Activated T-cell treated with anti-CD3 and anti-CD28 coated beads, Interleukin-2, amount 50 U/mL, for 4 hours (primary cell): ENCODE measurements around the gene ZNF383. TPM values are rescaled to one million over a fixed set of nuclear protein-coding genes. Genes with fewer than 3 reads are reported as not detected.
"Not testable (repeated sequence)": the region's sequence is repeated elsewhere in the genome, so short reads cannot be mapped to it uniquely, and the experiment has no call there.

Experiments
- ATAC-seq, 2 donors: fragments of 200-7000 bp; cut with Tn5 transposase; one replicate each; pipeline ENCODE4 v1.10.0; 2021
- DNase-seq: peaks from one replicate; pipeline ENCODE4 v3.0.0-alpha.2; 2020
- H3K27me3 Mint-ChIP-seq: one replicate; pipeline ENCODE4 v1.8.0; 2021; ENCODE audit warnings: low read depth, mixed read lengths
- H3K36me3 Mint-ChIP-seq: one replicate; pipeline ENCODE4 v1.8.0; 2022; ENCODE audit warnings: mixed read lengths; ENCODE audit not compliant: insufficient read depth
- H3K4me1 Mint-ChIP-seq: one replicate; pipeline ENCODE4 v1.8.0; 2021; ENCODE audit warnings: low read depth, mixed read lengths
- H3K4me3 Mint-ChIP-seq: one replicate; pipeline ENCODE4 v1.8.0; 2021; ENCODE audit warnings: mild to moderate bottlenecking, moderate library complexity, mixed read lengths
- H3K9me3 Mint-ChIP-seq: one replicate; pipeline ENCODE4 v1.8.0; 2021; ENCODE audit warnings: mixed read lengths
- total RNA-seq, 3 donors: library from RNA; stranded (reverse); gene quantifications; one replicate each; pipeline ENCODE4 v1.2.1, GENCODE V29; 2021

The ZNF383 gene
- total RNA-seq, 3 donors from 2014 or later: 5.0 to 7.5 (median 5.4) TPM

DNA sequence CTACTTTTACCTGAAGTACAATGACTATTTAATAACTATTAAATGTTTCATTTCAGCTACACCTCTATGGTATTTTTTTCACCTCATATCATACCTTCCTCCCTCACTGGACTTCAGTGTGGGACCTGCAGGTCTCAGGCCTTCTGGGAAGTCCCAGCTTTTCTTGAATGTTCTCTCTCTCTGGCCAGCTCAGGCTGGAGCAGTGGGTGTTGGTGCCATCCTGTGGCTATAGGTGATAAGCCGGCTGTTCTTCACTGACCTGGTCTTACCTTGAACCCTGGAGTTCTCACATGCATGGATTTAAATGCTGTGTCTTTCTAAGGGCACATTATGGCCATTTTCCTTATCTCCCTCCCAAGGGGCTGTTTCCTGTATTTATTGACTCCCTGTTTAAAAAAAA is 45.0 kb downstream of the ZNF383 start:
- not testable (repeated sequence) for ATAC-seq, H3K4me3 Mint-ChIP-seq, H3K27me3 Mint-ChIP-seq, H3K4me1 Mint-ChIP-seq, DNase-seq, H3K36me3 Mint-ChIP-seq
- peaks cover 30% of the 10 kb centered on the region for H3K9me3 Mint-ChIP-seq

- not testable (repeated sequence) for H3K27me3 Mint-ChIP-seq, DNase-seq, ATAC-seq, H3K9me3 Mint-ChIP-seq, H3K4me1 Mint-ChIP-seq, H3K4me3 Mint-ChIP-seq, H3K36me3 Mint-ChIP-seq
These were observed 49.0 kb downstream of the ZNF383 start for GRCh38 chr19:37267005-37267404.

GRCh38 chr19:37267755-37268154 is 49.7 kb downstream of the ZNF383 start:
- not testable (repeated sequence) for H3K27me3 Mint-ChIP-seq, ATAC-seq, DNase-seq, H3K9me3 Mint-ChIP-seq, H3K36me3 Mint-ChIP-seq, H3K4me1 Mint-ChIP-seq, H3K4me3 Mint-ChIP-seq

- H3K4me1 Mint-ChIP-seq, H3K36me3 Mint-ChIP-seq, ATAC-seq, DNase-seq, H3K4me3 Mint-ChIP-seq, H3K27me3 Mint-ChIP-seq, H3K9me3 Mint-ChIP-seq: not testable (repeated sequence)
These were observed 62.6 kb downstream of the ZNF383 start for GRCh38 chr19:37280656-37281055.

- H3K27me3 Mint-ChIP-seq, ATAC-seq, H3K4me1 Mint-ChIP-seq, H3K4me3 Mint-ChIP-seq, DNase-seq, H3K9me3 Mint-ChIP-seq, H3K36me3 Mint-ChIP-seq: not testable (repeated sequence)
These were observed 66.0 kb downstream of the ZNF383 start for GRCh38 chr19:37284020-37284419.

GRCh38 chr19:37289229-37289628 is 71.2 kb downstream of the ZNF383 start:
- not testable (repeated sequence) for ATAC-seq, H3K27me3 Mint-ChIP-seq, DNase-seq, H3K36me3 Mint-ChIP-seq, H3K9me3 Mint-ChIP-seq, H3K4me1 Mint-ChIP-seq, H3K4me3 Mint-ChIP-seq

DNA sequence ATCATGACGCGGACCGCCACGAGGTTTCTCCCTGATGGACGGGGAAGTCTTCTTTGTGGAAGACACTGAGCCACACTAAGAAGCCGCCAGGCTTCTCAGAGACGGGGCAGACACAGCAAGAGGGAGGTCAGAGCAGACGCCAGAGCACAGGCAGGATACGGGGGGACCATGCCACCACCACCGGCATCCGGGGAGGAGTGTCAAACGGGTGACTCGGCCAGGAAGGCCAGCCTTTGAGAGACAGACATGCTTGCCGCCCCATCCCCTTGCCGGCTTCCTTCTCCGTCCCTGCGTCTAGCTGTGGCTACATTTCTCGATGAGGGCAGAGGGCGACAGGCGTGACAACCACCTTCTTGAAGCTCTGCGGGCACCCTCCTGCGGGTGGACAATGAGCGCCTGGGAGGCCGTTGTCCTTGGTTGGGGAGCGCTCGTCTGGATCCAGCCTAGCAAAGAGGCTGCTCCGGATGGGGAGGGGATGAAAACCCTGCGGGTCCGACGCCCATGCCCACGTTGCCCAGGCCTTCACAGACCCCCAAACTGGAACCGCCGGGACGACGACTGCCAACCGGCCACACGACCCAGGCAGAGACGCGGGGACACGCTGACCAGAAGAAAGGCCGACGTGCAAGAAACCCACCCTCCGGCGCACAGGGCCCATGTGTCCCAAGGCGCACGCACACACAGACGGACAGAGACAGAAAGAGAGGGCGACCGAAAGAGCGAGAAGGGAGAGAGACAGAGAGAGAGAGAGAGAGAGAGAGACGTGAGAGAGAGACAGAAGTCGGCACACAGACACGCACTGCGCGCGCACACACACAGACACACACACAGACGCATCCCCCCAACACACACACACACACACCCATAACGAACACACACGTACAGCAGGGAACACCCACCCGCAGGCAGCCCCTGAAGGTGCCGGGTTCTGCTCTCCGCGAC is 75.3 kb downstream of the ZNF383 start:
- not testable (repeated sequence) for H3K4me3 Mint-ChIP-seq, H3K4me1 Mint-ChIP-seq, ATAC-seq, H3K9me3 Mint-ChIP-seq, H3K27me3 Mint-ChIP-seq, H3K36me3 Mint-ChIP-seq
- peak; percentile 49 for DNase-seq

GRCh38 chr19:37294246-37294645 is 76.2 kb downstream of the ZNF383 start:
- H3K9me3 Mint-ChIP-seq, H3K4me3 Mint-ChIP-seq, ATAC-seq, H3K36me3 Mint-ChIP-seq, H3K27me3 Mint-ChIP-seq, H3K4me1 Mint-ChIP-seq: not testable (repeated sequence)
- DNase-seq: peak; percentile 45

Other genes starting within 250 kb of the ZNF383 start
- gene ZNF420, start 139.8 kb upstream of the ZNF383 start, total RNA-seq: 10 to 100 TPM; 10.5 to 14.2 (median 12.5) TPM
- gene ZNF585A, start 45.5 kb upstream of the ZNF383 start, total RNA-seq: 10 to 100 TPM in 2 of 3 donors, 1 to 10 TPM in 1; 8.0 to 12.1 (median 10.2) TPM
- gene ZNF585B, start 7.7 kb upstream of the ZNF383 start, total RNA-seq: 1 to 10 TPM; 4.8 to 7.6 (median 6.4) TPM
- 1 to 10 TPM; 3.7 to 4.5 (median 3.8) TPM for gene ZNF527, start 152.9 kb downstream of the ZNF383 start, total RNA-seq
- 1 to 10 TPM; 4.8 to 5.3 (median 5.1) TPM for gene ZNF569, start 249.2 kb downstream of the ZNF383 start, total RNA-seq